Measurements from ENCODE around the gene CCDC38.

- TF ChIP-seq CTCF (IDR thresholded peaks at IDR 0.05; ENCODE audit: low read length) (no peak), EZH2 (IDR thresholded peaks at IDR 0.05; ENCODE audit: borderline replicate concordance, low read length) (no peak)
Observed at GRCh38 chr12:95942524-95943329, at the start of gene CCDC38.
